Mesothelial cell of epicardium (in vitro differentiated cells): ENCODE results near the gene SRC. TPM values are rescaled to one million over a fixed set of nuclear protein-coding genes. Genes with fewer than 3 reads are reported as not detected.

Experiments used
- DNase-seq, 2 experiments: peaks; one replicate each; pipeline ENCODE4 v3.0.0; 2021; ENCODE audit warnings: low spot score in 2 of 2; ENCODE audit not compliant: unreplicated experiment in 2 of 2
- H3K27ac Mint-ChIP-seq: 2 replicates; pipeline ENCODE4 v1.8.0; 2021; ENCODE audit warnings: mixed read lengths
- H3K27me3 Mint-ChIP-seq: 2 replicates; pipeline ENCODE4 v1.8.0; 2021; ENCODE audit warnings: low read depth, mixed read lengths
- H3K36me3 Mint-ChIP-seq: 2 replicates; pipeline ENCODE4 v1.8.0; 2021; ENCODE audit warnings: mixed read lengths
- H3K4me1 Mint-ChIP-seq: 2 replicates; pipeline ENCODE4 v1.8.0; 2021; ENCODE audit warnings: mixed read lengths
- H3K4me3 Mint-ChIP-seq: 2 replicates; pipeline ENCODE4 v1.8.0; 2021; ENCODE audit warnings: mild to moderate bottlenecking, moderate library complexity, mixed read lengths
- H3K9me3 Mint-ChIP-seq: 2 replicates; pipeline ENCODE4 v1.8.0; 2021; ENCODE audit warnings: mixed read lengths
- CTCF ChIP-seq: fragments of 200-600 bp; sonication (generic); IDR thresholded peaks from one replicate; pipeline ENCODE4 v1.5.0; 2021; ENCODE audit warnings: antibody characterized with exemption; ENCODE audit not compliant: unreplicated experiment
- total RNA-seq: library from RNA; stranded (reverse); gene quantifications from 3 replicates; pipeline ENCODE4 v1.2.1, GENCODE V29; 2021

The SRC gene
- total RNA-seq, 1 donor from 2014 or later = 85.2 TPM

- H3K9me3 Mint-ChIP-seq = no peaks in the 10 kb centered on the region
- TF ChIP-seq CTCF = no peak
- H3K4me1 Mint-ChIP-seq = peaks cover 10% of the 10 kb centered on the region
- no peaks in the 10 kb centered on the region for H3K27me3 Mint-ChIP-seq
- no peak overlapping the region for H3K4me3 Mint-ChIP-seq
- no peak for DNase-seq
- peaks cover 13% of the 10 kb centered on the region for H3K36me3 Mint-ChIP-seq
- H3K27ac Mint-ChIP-seq = no peak overlapping the region
These were observed 43.9 kb downstream of the SRC start for GRCh38 chr20:37389844-37390275.

DNA sequence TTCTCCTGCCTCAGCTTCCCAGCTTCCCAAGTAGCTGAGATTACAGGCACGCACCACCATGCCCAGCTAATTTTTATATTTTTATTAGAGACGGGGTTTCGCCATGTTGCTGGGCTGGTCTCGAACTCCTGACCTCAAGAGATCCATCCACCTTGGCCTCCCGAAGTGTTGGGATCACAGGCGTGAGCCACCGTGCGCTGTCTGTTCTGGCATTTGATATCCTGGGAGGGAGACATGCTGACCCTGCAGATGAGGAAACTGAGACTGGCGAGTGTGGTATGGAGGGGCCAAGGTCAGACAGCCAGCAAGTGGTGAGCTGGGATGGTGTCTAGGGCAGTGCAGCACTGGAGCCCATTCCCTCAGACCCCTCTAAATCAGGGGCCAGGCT, 44.6 kb downstream of the SRC start:
- H3K36me3 Mint-ChIP-seq = peaks cover 10% of the 10 kb centered on the region
- DNase-seq = no peak
- no peaks in the 10 kb centered on the region for H3K27me3 Mint-ChIP-seq
- no peak for TF ChIP-seq CTCF
- H3K4me3 Mint-ChIP-seq = no peak overlapping the region
- H3K27ac Mint-ChIP-seq = no peak overlapping the region
- H3K9me3 Mint-ChIP-seq = no peaks in the 10 kb centered on the region
- peaks cover 11% of the 10 kb centered on the region for H3K4me1 Mint-ChIP-seq

GRCh38 chr20:37390891-37391525, 45.1 kb downstream of the SRC start:
- peaks cover 11% of the 10 kb centered on the region for H3K4me1 Mint-ChIP-seq
- H3K36me3 Mint-ChIP-seq = peaks cover 10% of the 10 kb centered on the region
- DNase-seq = no peak
- H3K9me3 Mint-ChIP-seq = no peaks in the 10 kb centered on the region
- no peak for TF ChIP-seq CTCF
- no peak overlapping the region for H3K4me3 Mint-ChIP-seq
- no peaks in the 10 kb centered on the region for H3K27me3 Mint-ChIP-seq
- no peak overlapping the region for H3K27ac Mint-ChIP-seq

- Mint-ChIP-seq H3K4me1 (peaks cover 21% of the 10 kb centered on the region), H3K27ac (no peak overlapping the region), H3K27me3 (no peaks in the 10 kb centered on the region), H3K36me3 (peaks cover 2% of the 10 kb centered on the region), H3K9me3 (no peaks in the 10 kb centered on the region), H3K4me3 (no peak overlapping the region)
- no peak for DNase-seq
- TF ChIP-seq CTCF = no peak
These were observed 46.7 kb downstream of the SRC start for GRCh38 chr20:37392441-37393195.

DNA sequence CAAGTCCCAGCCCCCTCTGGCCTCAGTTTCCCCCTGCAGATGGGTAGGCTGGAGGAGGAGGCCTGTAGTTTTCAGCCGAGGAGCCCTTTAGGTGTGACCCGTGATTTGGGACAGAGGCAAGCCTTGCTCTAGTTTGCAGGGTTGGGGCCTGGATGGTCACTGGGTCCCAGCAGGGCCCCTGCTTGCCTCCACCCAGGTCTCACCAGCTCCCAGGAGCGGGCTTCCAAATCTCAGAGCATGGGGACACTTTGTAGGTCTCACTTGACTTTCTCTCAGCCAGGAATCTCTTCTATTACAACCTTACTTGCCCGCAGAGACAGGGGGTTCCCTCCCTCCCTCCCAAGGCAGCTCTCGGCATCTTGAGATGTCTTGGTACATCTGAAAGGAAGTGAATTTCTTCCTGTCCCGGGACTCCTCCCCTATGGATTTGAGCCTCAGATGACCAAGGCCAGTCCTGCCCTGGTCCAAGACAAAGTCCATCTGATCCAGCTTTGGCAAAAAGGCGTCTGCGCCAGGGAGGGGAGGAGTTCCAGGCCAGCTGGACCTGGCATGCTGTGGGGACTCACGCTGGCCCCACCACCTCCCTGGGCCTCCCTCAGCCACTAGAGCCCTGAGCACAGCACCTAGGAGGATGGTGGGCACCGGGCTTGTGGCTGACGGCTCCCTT, 47.4 kb downstream of the SRC start:
- peak overlapping the region; percentile 68 for H3K27ac Mint-ChIP-seq
- H3K4me3 Mint-ChIP-seq = no peak overlapping the region
- H3K9me3 Mint-ChIP-seq = no peaks in the 10 kb centered on the region
- DNase-seq = no peak
- H3K4me1 Mint-ChIP-seq = peaks cover 21% of the 10 kb centered on the region
- H3K36me3 Mint-ChIP-seq = peaks cover 2% of the 10 kb centered on the region
- H3K27me3 Mint-ChIP-seq = no peaks in the 10 kb centered on the region
- TF ChIP-seq CTCF = no peak
